ENCODE measurements around the gene DNAI1. TPM values are rescaled to one million over a fixed set of nuclear protein-coding genes. Genes with fewer than 3 reads are reported as not detected.

Gene DNAI1
- total and polyA plus RNA-seq, 10 of the 15 experiments (the other 5 are each of a cell fraction or from before 2014, with no cell fraction given) = not detected

- no peak for TF ChIP-seq REST (IDR thresholded peaks at IDR 0.05; ENCODE audit: low read depth, low read length)
These were observed 39.9 kb downstream of the DNAI1 start (continued) for GRCh38 chr9:34498553-34498952.

- no peaks in the 10 kb centered on the region for H3K79me2 ChIP-seq (ENCODE audit: control insufficient read depth, insufficient read depth, low read length)
- WGBS (ENCODE audit: insufficient coverage, insufficient replicate concordance, low lambda C conversion rate, missing lambda C conversion rate) = 25% methylated on average over 2 of the region's 2 CpGs
- no peak overlapping the region for H3K27ac ChIP-seq (ENCODE audit: control insufficient read depth, insufficient read depth)
- no peaks in the 10 kb centered on the region for H3K36me3 ChIP-seq (ENCODE audit: control insufficient read depth in 2 of 2, insufficient read depth in 2 of 2, low read length in 1 of 2)
- H3K4me3 ChIP-seq = no peak overlapping the region
- no peak for FAIRE-seq
- intact Hi-C loops (cut with micrococcal nuclease; ENCODE audit: unreplicated experiment) (no loop called here), in situ Hi-C loops (cut with MboI) (no loop called here)
- SMC1A ChIA-PET (ENCODE audit: uncharacterized antibody, unreplicated experiment) = no interaction called here
- POLR2A ChIA-PET = no interaction called here
- peaks cover 9% of the 10 kb centered on the region for H4K20me1 ChIP-seq (ENCODE audit: control insufficient read depth, insufficient read depth)
- RAD21 ChIA-PET (ENCODE audit: unreplicated experiment) = no interaction called here
- no peak overlapping the region for H2AFZ ChIP-seq (ENCODE audit: control insufficient read depth, low read depth, low read length)
- H3K4me1 ChIP-seq (ENCODE audit: control insufficient read depth, insufficient read depth, low read length) = no peaks in the 10 kb centered on the region
- no peaks in the 10 kb centered on the region for H3K9me3 ChIP-seq (replicated peaks; ENCODE audit: control insufficient read depth, insufficient read depth, low read length)
- H3K27me3 ChIP-seq (replicated peaks in 1 of 2; ENCODE audit: control insufficient read depth in 2 of 2, insufficient read depth in 2 of 2, low read length in 1 of 2) = peaks cover 3 to 15% of the 10 kb centered on the region in 2 experiments
- CTCF ChIA-PET = interaction anchor here (1.0 to 3.8 kb wide), 2 partner anchors 12 to 95 kb away, joined by 3 to 38 read pairs; no protein-coding TSS in a partner anchor
- BruUV-seq (replicated peaks) = no TSS peak
- no peak for DNase-seq (ENCODE audit: low read depth, low spot score)
- ATAC-seq = peak; percentile 32; the same call in 1 of the 3 replicates
- H3K4me2 ChIP-seq (ENCODE audit: control insufficient read depth, insufficient read depth) = no peak overlapping the region
- H3K9ac ChIP-seq (ENCODE audit: control insufficient read depth, insufficient read depth, low read length) = no peak overlapping the region
- TF ChIP-seq YY1 (IDR thresholded peaks at IDR 0.05; ENCODE audit: low read depth, low read length) (no peak), TCF7 (IDR thresholded peaks at IDR 0.05; ENCODE audit: borderline replicate concordance) (no peak), EED (IDR thresholded peaks at IDR 0.05; ENCODE audit: low read depth) (no peak), IKZF1 (conservative IDR thresholded peaks at IDR 0.05) (no peak), RCOR1 (conservative IDR thresholded peaks at IDR 0.05; ENCODE audit: low read depth, low read length) (no peak), EGR1 (IDR thresholded peaks at IDR 0.05; ENCODE audit: borderline replicate concordance in 1 of 2, low read depth in 2 of 2, low read length in 2 of 2) (no peak)
- TF ChIP-seq, protein P1, sequence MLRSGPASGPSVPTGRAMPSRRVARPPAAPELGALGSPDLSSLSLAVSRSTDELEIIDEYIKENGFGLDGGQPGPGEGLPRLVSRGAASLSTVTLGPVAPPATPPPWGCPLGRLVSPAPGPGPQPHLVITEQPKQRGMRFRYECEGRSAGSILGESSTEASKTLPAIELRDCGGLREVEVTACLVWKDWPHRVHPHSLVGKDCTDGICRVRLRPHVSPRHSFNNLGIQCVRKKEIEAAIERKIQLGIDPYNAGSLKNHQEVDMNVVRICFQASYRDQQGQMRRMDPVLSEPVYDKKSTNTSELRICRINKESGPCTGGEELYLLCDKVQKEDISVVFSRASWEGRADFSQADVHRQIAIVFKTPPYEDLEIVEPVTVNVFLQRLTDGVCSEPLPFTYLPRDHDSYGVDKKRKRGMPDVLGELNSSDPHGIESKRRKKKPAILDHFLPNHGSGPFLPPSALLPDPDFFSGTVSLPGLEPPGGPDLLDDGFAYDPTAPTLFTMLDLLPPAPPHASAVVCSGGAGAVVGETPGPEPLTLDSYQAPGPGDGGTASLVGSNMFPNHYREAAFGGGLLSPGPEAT (IDR thresholded peaks at IDR 0.05; ENCODE audit: low read depth) = no peak
- TF ChIP-seq, protein P2, sequence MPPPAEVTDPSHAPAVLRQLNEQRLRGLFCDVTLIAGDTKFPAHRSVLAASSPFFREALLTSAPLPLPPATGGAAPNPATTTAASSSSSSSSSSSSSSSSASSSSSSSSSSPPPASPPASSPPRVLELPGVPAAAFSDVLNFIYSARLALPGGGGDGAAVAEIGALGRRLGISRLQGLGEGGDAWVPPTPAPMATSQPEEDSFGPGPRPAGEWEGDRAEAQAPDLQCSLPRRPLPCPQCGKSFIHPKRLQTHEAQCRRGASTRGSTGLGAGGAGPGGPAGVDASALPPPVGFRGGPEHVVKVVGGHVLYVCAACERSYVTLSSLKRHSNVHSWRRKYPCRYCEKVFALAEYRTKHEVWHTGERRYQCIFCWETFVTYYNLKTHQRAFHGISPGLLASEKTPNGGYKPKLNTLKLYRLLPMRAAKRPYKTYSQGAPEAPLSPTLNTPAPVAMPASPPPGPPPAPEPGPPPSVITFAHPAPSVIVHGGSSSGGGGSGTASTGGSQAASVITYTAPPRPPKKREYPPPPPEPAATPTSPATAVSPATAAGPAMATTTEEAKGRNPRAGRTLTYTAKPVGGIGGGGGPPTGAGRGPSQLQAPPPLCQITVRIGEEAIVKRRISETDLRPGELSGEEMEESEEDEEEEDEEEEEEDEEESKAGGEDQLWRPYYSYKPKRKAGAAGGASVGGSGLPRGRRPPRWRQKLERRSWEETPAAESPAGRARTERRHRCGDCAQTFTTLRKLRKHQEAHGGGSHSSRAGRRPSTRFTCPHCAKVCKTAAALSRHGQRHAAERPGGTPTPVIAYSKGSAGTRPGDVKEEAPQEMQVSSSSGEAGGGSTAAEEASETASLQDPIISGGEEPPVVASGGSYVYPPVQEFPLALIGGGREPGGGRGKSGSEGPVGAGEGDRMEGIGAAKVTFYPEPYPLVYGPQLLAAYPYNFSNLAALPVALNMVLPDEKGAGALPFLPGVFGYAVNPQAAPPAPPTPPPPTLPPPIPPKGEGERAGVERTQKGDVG (CRISPR knock-in tag; IDR thresholded peaks at IDR 0.05) = no peak
- TF ChIP-seq, protein P3, sequence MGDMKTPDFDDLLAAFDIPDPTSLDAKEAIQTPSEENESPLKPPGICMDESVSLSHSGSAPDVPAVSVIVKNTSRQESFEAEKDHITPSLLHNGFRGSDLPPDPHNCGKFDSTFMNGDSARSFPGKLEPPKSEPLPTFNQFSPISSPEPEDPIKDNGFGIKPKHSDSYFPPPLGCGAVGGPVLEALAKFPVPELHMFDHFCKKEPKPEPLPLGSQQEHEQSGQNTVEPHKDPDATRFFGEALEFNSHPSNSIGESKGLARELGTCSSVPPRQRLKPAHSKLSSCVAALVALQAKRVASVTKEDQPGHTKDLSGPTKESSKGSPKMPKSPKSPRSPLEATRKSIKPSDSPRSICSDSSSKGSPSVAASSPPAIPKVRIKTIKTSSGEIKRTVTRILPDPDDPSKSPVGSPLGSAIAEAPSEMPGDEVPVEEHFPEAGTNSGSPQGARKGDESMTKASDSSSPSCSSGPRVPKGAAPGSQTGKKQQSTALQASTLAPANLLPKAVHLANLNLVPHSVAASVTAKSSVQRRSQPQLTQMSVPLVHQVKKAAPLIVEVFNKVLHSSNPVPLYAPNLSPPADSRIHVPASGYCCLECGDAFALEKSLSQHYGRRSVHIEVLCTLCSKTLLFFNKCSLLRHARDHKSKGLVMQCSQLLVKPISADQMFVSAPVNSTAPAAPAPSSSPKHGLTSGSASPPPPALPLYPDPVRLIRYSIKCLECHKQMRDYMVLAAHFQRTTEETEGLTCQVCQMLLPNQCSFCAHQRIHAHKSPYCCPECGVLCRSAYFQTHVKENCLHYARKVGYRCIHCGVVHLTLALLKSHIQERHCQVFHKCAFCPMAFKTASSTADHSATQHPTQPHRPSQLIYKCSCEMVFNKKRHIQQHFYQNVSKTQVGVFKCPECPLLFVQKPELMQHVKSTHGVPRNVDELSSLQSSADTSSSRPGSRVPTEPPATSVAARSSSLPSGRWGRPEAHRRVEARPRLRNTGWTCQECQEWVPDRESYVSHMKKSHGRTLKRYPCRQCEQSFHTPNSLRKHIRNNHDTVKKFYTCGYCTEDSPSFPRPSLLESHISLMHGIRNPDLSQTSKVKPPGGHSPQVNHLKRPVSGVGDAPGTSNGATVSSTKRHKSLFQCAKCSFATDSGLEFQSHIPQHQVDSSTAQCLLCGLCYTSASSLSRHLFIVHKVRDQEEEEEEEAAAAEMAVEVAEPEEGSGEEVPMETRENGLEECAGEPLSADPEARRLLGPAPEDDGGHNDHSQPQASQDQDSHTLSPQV (IDR thresholded peaks at IDR 0.05) = no peak
These were observed 40.5 kb downstream of the DNAI1 start for GRCh38 chr9:34499076-34499475.

Measured in GM12878 (cell line).